ENCODE measurements around the gene ADAMTSL4. TPM values are rescaled to one million over a fixed set of nuclear protein-coding genes. Genes with fewer than 3 reads are reported as not detected.

ADAMTSL4 gene
- total RNA-seq, 1 experiment from 2014 or later, result 9.5 TPM

- H3K4me3 ChIP-seq (ENCODE audit: low read depth in 2 of 2, low read length in 2 of 2), result peak within 1 kb of the TSS; percentile 66 to 74
- DNase-seq (ENCODE audit: low read depth, low spot score), result peak; percentile 76
- ChIA-PET CTCF (interaction anchor here (0.5 to 1.3 kb wide), 7 partner anchors 12 to 739 kb away, joined by 4 to 6 read pairs (median 4); partner anchors contain the start of gene PSMD4), POLR2A (interaction anchor here (0.5 to 0.7 kb wide), 3 partner anchors 18 to 267 kb away, joined by 3 to 10 read pairs (median 6); partner anchors contain the start of gene RPRD2)
- H3K9me3 ChIP-seq (ENCODE audit: control insufficient read depth, insufficient read depth, low read depth, low read length), result no peaks in the 10 kb centered on the region
- no TSS peak for BruUV-seq (replicated peaks)
- in situ Hi-C loops (cut with HindIII; ENCODE audit: low pct_unique_long_range_greater_than_20kb, low sequenced_read_pairs), result no loop called here
- H3K36me3 ChIP-seq (ENCODE audit: control insufficient read depth, insufficient read depth, low read length), result no peaks in the 10 kb centered on the region
- peak; percentile 100 for TF ChIP-seq TCF7L2 (IDR thresholded peaks at IDR 0.05; ENCODE audit: low read depth, low read length)
- TF ChIP-seq REST (IDR thresholded peaks at IDR 0.05; ENCODE audit: insufficient read depth in 1 of 2, low read depth in 2 of 2, low read length in 1 of 2), result 0 out of 4 replicates have a peak, but pooled peaks of 1 of the 2 experiments have one; percentile 35
- TF ChIP-seq, protein P1, sequence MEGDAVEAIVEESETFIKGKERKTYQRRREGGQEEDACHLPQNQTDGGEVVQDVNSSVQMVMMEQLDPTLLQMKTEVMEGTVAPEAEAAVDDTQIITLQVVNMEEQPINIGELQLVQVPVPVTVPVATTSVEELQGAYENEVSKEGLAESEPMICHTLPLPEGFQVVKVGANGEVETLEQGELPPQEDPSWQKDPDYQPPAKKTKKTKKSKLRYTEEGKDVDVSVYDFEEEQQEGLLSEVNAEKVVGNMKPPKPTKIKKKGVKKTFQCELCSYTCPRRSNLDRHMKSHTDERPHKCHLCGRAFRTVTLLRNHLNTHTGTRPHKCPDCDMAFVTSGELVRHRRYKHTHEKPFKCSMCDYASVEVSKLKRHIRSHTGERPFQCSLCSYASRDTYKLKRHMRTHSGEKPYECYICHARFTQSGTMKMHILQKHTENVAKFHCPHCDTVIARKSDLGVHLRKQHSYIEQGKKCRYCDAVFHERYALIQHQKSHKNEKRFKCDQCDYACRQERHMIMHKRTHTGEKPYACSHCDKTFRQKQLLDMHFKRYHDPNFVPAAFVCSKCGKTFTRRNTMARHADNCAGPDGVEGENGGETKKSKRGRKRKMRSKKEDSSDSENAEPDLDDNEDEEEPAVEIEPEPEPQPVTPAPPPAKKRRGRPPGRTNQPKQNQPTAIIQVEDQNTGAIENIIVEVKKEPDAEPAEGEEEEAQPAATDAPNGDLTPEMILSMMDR (IDR thresholded peaks at IDR 0.05), result no peak
- TF ChIP-seq POLR2AphosphoS5 (IDR thresholded peaks at IDR 0.05; ENCODE audit: low read depth, low read length), result no peak
- peak; percentile 99 for ATAC-seq
- H3K4me1 ChIP-seq (ENCODE audit: control insufficient read depth, insufficient read depth, low read length), result no peaks in the 10 kb centered on the region
- no peaks in the 10 kb centered on the region for H3K27me3 ChIP-seq (ENCODE audit: control insufficient read depth, insufficient read depth, low read length)
- H3K27ac ChIP-seq (ENCODE audit: low read length), result peak within 1 kb of the TSS; percentile 76
- intact Hi-C loops (cut with micrococcal nuclease; ENCODE audit: unreplicated experiment), result no loop called here
Measured at GRCh38 chr1:150515328-150516049, 33.7 kb upstream of the ADAMTSL4 start, which contains the start of gene FALEC. Gene FALEC, plus strand, starts transcription at chr1:150515752.

- Histone ChIP-seq H3K4me3 (ENCODE audit: low read depth in 2 of 2, low read length in 2 of 2) (peak overlapping the region; percentile 66 to 74), H3K9me3 (ENCODE audit: control insufficient read depth, insufficient read depth, low read depth, low read length) (no peaks in the 10 kb centered on the region), H3K4me1 (ENCODE audit: control insufficient read depth, insufficient read depth, low read length) (no peaks in the 10 kb centered on the region), H3K27me3 (ENCODE audit: control insufficient read depth, insufficient read depth, low read length) (no peaks in the 10 kb centered on the region), H3K27ac (ENCODE audit: low read length) (peak overlapping the region; percentile 63), H3K36me3 (ENCODE audit: control insufficient read depth, insufficient read depth, low read length) (no peaks in the 10 kb centered on the region)
- in situ Hi-C loops (cut with HindIII; ENCODE audit: low pct_unique_long_range_greater_than_20kb, low sequenced_read_pairs), result no loop called here
- ATAC-seq (peak; percentile 33; the same call in 1 of the 2 replicates), DNase-seq (ENCODE audit: low read depth, low spot score) (no peak)
- POLR2A ChIA-PET, result interaction anchor here (0.5 to 0.7 kb wide), 3 partner anchors 19 to 268 kb away, joined by 3 to 10 read pairs (median 6); partner anchors contain the start of gene RPRD2
- 0 out of 2 replicates have a peak, but pooled peaks have one; percentile 47 for TF ChIP-seq SIN3A (IDR thresholded peaks at IDR 0.05; ENCODE audit: borderline replicate concordance, insufficient read depth, low read depth, low read length)
- TF ChIP-seq, protein P1 (IDR thresholded peaks at IDR 0.05), result no peak
- intact Hi-C loops (cut with micrococcal nuclease; ENCODE audit: unreplicated experiment), result no loop called here
- CTCF ChIA-PET, result interaction anchor here (0.5 to 1.3 kb wide), 7 partner anchors 11 to 738 kb away, joined by 4 to 6 read pairs (median 4); partner anchors contain the start of gene PSMD4
- BruUV-seq (replicated peaks), result no TSS peak
Measured at GRCh38 chr1:150516050-150516591, 33.1 kb upstream of the ADAMTSL4 start.

Measured in Panc1 (cell line).